A549 (cell line): ENCODE results near the gene TFAP2D.

Source experiments
- CTCF ChIP-seq: fragments of >200 bp; sonication (Bioruptor Twin); formaldehyde crosslinking; IDR thresholded peaks from 3 replicates; pipeline ENCODE4 v1.5.1; 2016
- E2F6 ChIP-seq: IDR thresholded peaks from 2 replicates; pipeline ENCODE4 v1.6.1; 2012; ENCODE audit warnings: low read depth, borderline replicate concordance
- EP300 ChIP-seq, 2 experiments: fragments of >200 bp; sonication (Bioruptor Twin); formaldehyde crosslinking; IDR thresholded peaks; 2 replicates in 1 of 2; 3 replicates in 1 of 2; pipeline ENCODE4 v1.6.1; 2016 to 2017
- MAX ChIP-seq: IDR thresholded peaks from 2 replicates; pipeline ENCODE4 v1.6.1; 2012
- POLR2A ChIP-seq: IDR thresholded peaks from 2 replicates; pipeline ENCODE4 v1.6.1; 2012; ENCODE audit warnings: mild to moderate bottlenecking, low read length
- POLR2AphosphoS2 ChIP-seq: conservative IDR thresholded peaks from 2 replicates; pipeline ENCODE4 v1.6.1; 2012; ENCODE audit warnings: low read length, improper control_type of control experiment, inconsistent platforms
- SMC3 ChIP-seq: fragments of >200 bp; sonication (Bioruptor Twin); formaldehyde crosslinking; IDR thresholded peaks from 3 replicates; pipeline ENCODE4 v1.6.1; 2018; ENCODE audit warnings: inconsistent platforms
- ZC3H11A ChIP-seq: fragments of 450-650 bp; IDR thresholded peaks from 2 replicates; pipeline ENCODE4 v1.6.1; 2014; ENCODE audit warnings: antibody characterized with exemption, mild to moderate bottlenecking
- ZFP36 ChIP-seq: fragments of 450-650 bp; IDR thresholded peaks from 2 replicates; pipeline ENCODE4 v1.6.1; 2014; ENCODE audit warnings: borderline replicate concordance; ENCODE audit not compliant: partially characterized antibody

- TF ChIP-seq MAX, result no peak
- TF ChIP-seq ZC3H11A, result no peak
- TF ChIP-seq E2F6, result no peak
- TF ChIP-seq POLR2A, result no peak
- no peak for TF ChIP-seq POLR2AphosphoS2
- no peak for TF ChIP-seq CTCF
- TF ChIP-seq ZFP36, result no peak
- TF ChIP-seq EP300 (IDR thresholded peaks at IDR 0.05), result no peak
- no peak for TF ChIP-seq SMC3
Observed at GRCh38 chr6:50709366-50709734, 4.0 kb upstream of the TFAP2D start.
